SJSA1 (cell line): Measurements from ENCODE around the gene ISOC2. TPM values are rescaled to one million over a fixed set of nuclear protein-coding genes. Genes with fewer than 3 reads are reported as not detected.

Experiments
- DNase-seq, 2 experiments: peaks; one replicate each; pipeline ENCODE4 v3.0.0-alpha.2; 2015 to 2020; ENCODE audit warnings: low spot score in 2 of 2, low read depth in 1 of 2
- H3K27ac ChIP-seq: fragments of 250-450 bp; sonication (Bioruptor Pico); 2 replicates; pipeline ENCODE4 v1.5.1; 2020; ENCODE audit warnings: mild to moderate bottlenecking, moderate library complexity
- H3K27me3 ChIP-seq: fragments of 250-450 bp; sonication (Bioruptor Pico); replicated peaks from 2 replicates; pipeline ENCODE4 v1.5.1; 2020; ENCODE audit warnings: mild to moderate bottlenecking, moderate library complexity
- H3K36me3 ChIP-seq: fragments of 250-450 bp; sonication (Bioruptor Pico); 2 replicates; pipeline ENCODE4 v1.5.1; 2020; ENCODE audit warnings: mild to moderate bottlenecking
- H3K4me1 ChIP-seq: fragments of 250-450 bp; sonication (Bioruptor Pico); replicated peaks from 2 replicates; pipeline ENCODE4 v1.6.1; 2021; ENCODE audit warnings: mild to moderate bottlenecking
- H3K4me3 ChIP-seq: fragments of 250-450 bp; sonication (Bioruptor Pico); 2 replicates; pipeline ENCODE4 v1.5.1; 2020; ENCODE audit warnings: mild to moderate bottlenecking
- H3K9me3 ChIP-seq: fragments of 250-450 bp; sonication (Bioruptor Pico); replicated peaks from 2 replicates; pipeline ENCODE4 v1.5.1; 2020; ENCODE audit warnings: mild to moderate bottlenecking
- total RNA-seq: library from RNA; depleted of rRNA; stranded (reverse); fragments of >200 nt; shearing (Covaris generic); gene quantifications from 2 replicates; pipeline ENCODE4 v1.2.3, GENCODE V29; 2014

Gene ISOC2
- total RNA-seq, 1 experiment from 2014 or later, result 71.7 TPM

GRCh38 chr19:55477905-55478304 is 16.5 kb upstream of the ISOC2 start:
- H3K27ac ChIP-seq, result no peak overlapping the region
- H3K27me3 ChIP-seq, result no peaks in the 10 kb centered on the region
- H3K9me3 ChIP-seq, result no peaks in the 10 kb centered on the region
- H3K4me3 ChIP-seq, result no peak overlapping the region
- H3K4me1 ChIP-seq, result peaks cover 28% of the 10 kb centered on the region
- peaks cover 8% of the 10 kb centered on the region for H3K36me3 ChIP-seq
- no peak for DNase-seq

- peak within 1 kb of the TSS; percentile 49 for H3K27ac ChIP-seq
- peak; percentile 96 to 99 for DNase-seq
Measured at GRCh38 chr19:55476100-55476775, 14.8 kb upstream of the ISOC2 start, which contains the start of gene ZNF628. Gene ZNF628 (plus strand): TSS chr19:55476617. CDS start chr19:55479911, 3,294 bp downstream.

GRCh38 chr19:55474269-55475265 is 13.1 kb upstream of the ISOC2 start:
- peak; percentile 61 to 67 for DNase-seq
- Histone ChIP-seq H3K4me3 (no peak overlapping the region), H3K4me1 (peaks cover 31% of the 10 kb centered on the region), H3K27ac (peak overlapping the region; percentile 42), H3K36me3 (no peaks in the 10 kb centered on the region; the same call in 1 of the 2 replicates), H3K27me3 (no peaks in the 10 kb centered on the region), H3K9me3 (no peaks in the 10 kb centered on the region)

More at GRCh38 chr19:55476100-55476775, 14.8 kb upstream of the ISOC2 start, which contains the start of gene ZNF628:
- Histone ChIP-seq H3K4me1 (peaks cover 31% of the 10 kb centered on the region), H3K36me3 (peaks cover under 1% of the 10 kb centered on the region), H3K9me3 (no peaks in the 10 kb centered on the region), H3K4me3 (peak within 1 kb of the TSS; percentile 48), H3K27me3 (no peaks in the 10 kb centered on the region)

- peaks cover 31% of the 10 kb centered on the region for H3K4me1 ChIP-seq
- H3K36me3 ChIP-seq, result no peaks in the 10 kb centered on the region; the same call in 1 of the 2 replicates
- no peak overlapping the region for H3K4me3 ChIP-seq
- no peak for DNase-seq
- no peaks in the 10 kb centered on the region for H3K27me3 ChIP-seq
- no peak overlapping the region; the same call in 1 of the 2 replicates for H3K27ac ChIP-seq
- no peaks in the 10 kb centered on the region for H3K9me3 ChIP-seq
Measured at GRCh38 chr19:55473225-55474012, 12.0 kb upstream of the ISOC2 start.

GRCh38 chr19:55472463-55472862 is 11.0 kb upstream of the ISOC2 start:
- Histone ChIP-seq H3K9me3 (no peaks in the 10 kb centered on the region), H3K27me3 (no peaks in the 10 kb centered on the region), H3K36me3 (no peaks in the 10 kb centered on the region), H3K4me1 (peaks cover 25% of the 10 kb centered on the region), H3K27ac (no peak overlapping the region; the same call in 1 of the 2 replicates), H3K4me3 (no peak overlapping the region)
- DNase-seq, result no peak

DNA sequence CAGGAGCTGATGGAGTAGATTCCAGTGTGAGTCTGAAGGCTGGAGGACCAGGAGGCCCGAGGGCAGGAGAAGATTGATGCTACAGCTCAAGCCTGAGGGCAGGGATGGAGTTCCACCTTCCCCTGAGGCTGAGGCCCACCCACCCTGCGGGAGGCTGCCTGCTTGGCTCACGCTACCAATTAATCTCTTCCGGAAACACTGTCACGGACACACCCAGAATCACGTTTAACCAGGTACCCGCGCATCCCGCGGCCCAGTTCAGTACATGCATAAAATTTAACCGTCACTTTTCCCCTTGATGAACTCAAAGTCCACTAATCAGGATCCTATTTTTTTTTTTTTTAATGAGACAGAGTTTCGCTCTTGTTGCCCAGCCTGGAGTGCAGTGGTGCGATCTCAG is 9.8 kb upstream of the ISOC2 start:
- H3K4me3 ChIP-seq, result no peak overlapping the region
- DNase-seq, result no peak
- no peak overlapping the region for H3K27ac ChIP-seq

DNA sequence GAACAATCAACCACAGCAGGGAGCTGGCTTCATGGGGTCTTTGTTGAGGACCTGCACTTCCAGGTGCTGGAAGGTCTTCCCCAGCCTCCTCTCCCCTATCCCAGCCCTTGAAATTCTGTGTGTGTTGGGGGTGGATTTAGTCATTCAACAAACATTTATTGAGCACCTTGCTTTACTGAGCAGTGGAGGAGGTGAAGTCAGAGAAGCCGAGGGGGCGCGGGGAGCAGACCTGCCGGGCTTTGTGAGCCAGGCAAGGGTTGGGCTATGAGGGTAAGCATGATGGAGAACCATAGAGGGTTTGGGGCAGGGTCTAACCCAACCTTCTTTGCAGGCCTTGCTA is 6.6 kb upstream of the ISOC2 start:
- H3K4me3 ChIP-seq, result no peak overlapping the region
- H3K36me3 ChIP-seq, result no peaks in the 10 kb centered on the region

More for the DNA sequence above, 9.8 kb upstream of the ISOC2 start:
- H3K4me1 ChIP-seq, result peaks cover 23% of the 10 kb centered on the region
- no peaks in the 10 kb centered on the region for H3K27me3 ChIP-seq
- no peaks in the 10 kb centered on the region for H3K9me3 ChIP-seq
- no peaks in the 10 kb centered on the region for H3K36me3 ChIP-seq

DNA sequence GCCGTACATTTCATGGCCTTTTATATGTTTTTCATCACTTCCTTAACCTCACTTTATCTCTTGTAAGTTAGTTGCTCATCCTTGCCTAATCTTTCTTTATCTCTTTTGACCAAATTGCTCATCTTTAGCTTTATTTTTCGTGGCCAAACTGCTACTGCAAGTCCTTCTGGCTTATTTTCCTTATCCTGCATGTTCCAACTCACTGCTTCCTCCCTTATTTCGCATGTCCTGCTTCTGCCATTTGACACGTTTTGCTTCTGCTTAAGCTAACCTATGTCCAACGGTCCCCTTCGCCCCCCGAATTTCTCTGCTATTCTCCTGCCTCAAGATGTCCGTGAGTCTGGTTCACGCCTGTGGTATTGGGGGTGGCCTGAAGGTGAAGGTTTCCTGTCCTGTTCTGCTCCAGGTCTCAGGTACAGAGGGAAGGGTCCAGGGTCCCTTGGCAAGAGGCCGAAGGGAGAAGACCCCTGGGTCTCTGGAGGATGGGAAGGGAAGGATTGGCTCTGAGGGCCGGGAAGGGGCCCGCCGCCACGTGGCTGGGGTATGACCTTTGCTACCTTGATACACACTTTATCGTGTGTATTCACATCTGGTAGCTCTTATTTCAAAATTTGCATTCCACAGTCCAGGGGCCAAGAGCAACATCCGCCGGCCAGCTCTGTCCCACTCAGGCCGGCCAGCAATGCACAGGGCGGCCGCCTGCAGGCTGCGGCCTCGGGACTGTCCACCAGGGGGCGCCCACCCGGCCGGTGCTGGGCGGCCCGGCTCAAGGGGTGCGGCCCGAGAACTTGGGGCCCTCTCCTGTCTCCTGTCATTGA is 6.0 kb upstream of the ISOC2 start:
- Histone ChIP-seq H3K4me3 (no peak overlapping the region), H3K27me3 (no peaks in the 10 kb centered on the region), H3K36me3 (no peaks in the 10 kb centered on the region), H3K4me1 (peaks cover under 1% of the 10 kb centered on the region; the same call in 1 of the 2 replicates), H3K9me3 (no peaks in the 10 kb centered on the region), H3K27ac (no peak overlapping the region)
- peak in 1 of 2 experiments; percentile 44 for DNase-seq

More for the DNA sequence above, 6.6 kb upstream of the ISOC2 start:
- H3K4me1 ChIP-seq, result peaks cover 3% of the 10 kb centered on the region; the same call in 1 of the 2 replicates
- peak in 1 of 2 experiments; percentile 35 for DNase-seq
- no peaks in the 10 kb centered on the region for H3K27me3 ChIP-seq
- H3K27ac ChIP-seq, result no peak overlapping the region
- no peaks in the 10 kb centered on the region for H3K9me3 ChIP-seq

- peaks cover under 1% of the 10 kb centered on the region; the same call in 1 of the 2 replicates for H3K36me3 ChIP-seq
- no peaks in the 10 kb centered on the region for H3K27me3 ChIP-seq
- H3K9me3 ChIP-seq, result no peaks in the 10 kb centered on the region
- DNase-seq, result no peak
- no peak overlapping the region for H3K27ac ChIP-seq
- no peak overlapping the region for H3K4me3 ChIP-seq
- H3K4me1 ChIP-seq, result peaks cover 7% of the 10 kb centered on the region; the same call in 1 of the 2 replicates
Measured at GRCh38 chr19:55466241-55466614, 4.8 kb upstream of the ISOC2 start.

DNA sequence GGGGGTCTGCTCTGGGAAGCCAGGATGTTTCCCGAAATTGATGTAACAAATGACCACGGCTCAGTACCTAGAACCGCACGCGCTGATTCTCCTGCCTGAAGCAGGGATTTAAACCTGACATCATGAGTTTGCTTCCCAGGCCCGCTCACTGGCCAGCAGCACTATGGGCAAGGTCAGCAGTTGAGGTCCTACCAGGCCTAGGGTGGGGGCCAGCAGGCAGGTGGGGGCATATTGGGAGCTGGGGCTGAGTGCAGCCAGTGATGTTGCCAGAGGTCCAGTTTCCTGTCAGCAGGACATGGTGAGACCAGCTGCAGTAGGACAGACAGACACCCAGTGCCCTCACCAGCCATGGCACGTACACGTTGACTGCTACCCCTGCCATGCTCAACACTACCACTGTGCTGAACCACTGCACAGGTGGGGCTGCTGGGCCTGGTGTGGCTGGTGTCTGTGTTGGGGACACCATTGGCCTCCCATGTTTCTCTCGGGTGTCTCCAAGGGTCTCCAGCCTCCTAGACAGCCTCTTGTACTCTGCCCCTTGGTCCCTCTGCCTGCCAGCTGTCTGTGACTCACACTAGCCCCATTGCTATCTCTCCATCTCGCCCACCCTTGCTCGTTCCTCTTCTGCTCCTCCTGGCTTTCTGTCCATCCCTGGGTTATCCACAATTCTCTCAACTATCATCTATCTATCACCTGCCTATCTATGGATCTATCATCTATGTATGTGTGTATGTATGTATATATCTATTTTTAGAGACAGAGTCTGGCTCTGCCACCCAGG is 4.2 kb upstream of the ISOC2 start:
- Histone ChIP-seq H3K4me1 (peaks cover 8% of the 10 kb centered on the region), H3K4me3 (no peak overlapping the region), H3K27me3 (no peaks in the 10 kb centered on the region), H3K9me3 (no peaks in the 10 kb centered on the region), H3K27ac (no peak overlapping the region), H3K36me3 (peaks cover 3% of the 10 kb centered on the region; the same call in 1 of the 2 replicates)
- no peak for DNase-seq

- no peak for DNase-seq
Measured at GRCh38 chr19:55464662-55465054, 3.2 kb upstream of the ISOC2 start, which contains the start of gene C19orf85. Gene C19orf85 (minus strand): TSS chr19:55464751. CDS start chr19:55464554, 197 bp downstream.

More at GRCh38 chr19:55464662-55465054, 3.2 kb upstream of the ISOC2 start, which contains the start of gene C19orf85:
- Histone ChIP-seq H3K27ac (no peak within 1 kb of the TSS), H3K4me3 (no peak within 1 kb of the TSS), H3K4me1 (peaks cover 8% of the 10 kb centered on the region), H3K27me3 (no peaks in the 10 kb centered on the region), H3K36me3 (peaks cover 3% of the 10 kb centered on the region; the same call in 1 of the 2 replicates), H3K9me3 (no peaks in the 10 kb centered on the region)
